Testis (tissue), 3 donors: ENCODE data around the gene SPC25. TPM values are rescaled to one million over a fixed set of nuclear protein-coding genes. Genes with fewer than 3 reads are reported as not detected.

ENCODE experiments used
- DNase-seq: peaks from one replicate; pipeline ENCODE4 v3.0.0-alpha.2; 2019
- H3K27ac ChIP-seq, 2 donors: fragments of 200-600 bp; sonication (generic); one replicate each; pipeline ENCODE4 v1.5.1; 2019
- H3K27me3 ChIP-seq: fragments of 200-600 bp; sonication (generic); one replicate; pipeline ENCODE4 v1.5.1; 2019
- H3K36me3 ChIP-seq: fragments of 200-600 bp; sonication (generic); one replicate; pipeline ENCODE4 v1.5.1; 2017; ENCODE audit warnings: low read depth; ENCODE audit errors: missing control alignments
- H3K4me1 ChIP-seq: fragments of 200-600 bp; sonication (generic); one replicate; pipeline ENCODE4 v1.5.1; 2019
- H3K4me3 ChIP-seq, 2 donors: fragments of 200-600 bp; sonication (generic); one replicate each; pipeline ENCODE4 v1.5.1; 2017 to 2019
- H3K9me3 ChIP-seq: fragments of 200-600 bp; sonication (generic); one replicate; pipeline ENCODE4 v1.5.1; 2017
- POLR2A ChIP-seq: fragments of 450-650 bp; IDR thresholded peaks from one replicate; pipeline ENCODE4 v1.6.1; 2017; ENCODE audit warnings: antibody characterized with exemption, mild to moderate bottlenecking, moderate library complexity
- WGBS, 2 donors: methylation state at CpG; one replicate each; pipeline ENCODE4 v1.1.5; 2018; 5-methylcytosine and 5-hydroxymethylcytosine counted together
- intact Hi-C: fragments of 100-400 bp; cut with DNase I; formaldehyde crosslinking; loops from one replicate; pipeline ENCODE4 v1.15.1; 2023; ENCODE audit warnings: low total_unique reads
- polyA plus RNA-seq: library from polyadenylated mRNA; stranded (reverse); fragments of 350-450 nt; fragmentation: Illumina TruSeq; extraction: RNeasy Lipid Tissue Mini Kit (QIAGEN cat#74804); gene quantifications from one replicate; pipeline ENCODE4 v1.2.3, GENCODE V29; 2014; ENCODE audit warnings: low read depth, low replicate concordance; ENCODE audit not compliant: insufficient read depth
- total RNA-seq, 2 donors: library from RNA; depleted of rRNA; stranded (reverse); fragments of >200 nt; gene quantifications; one replicate each; pipeline ENCODE4 v1.2.3, GENCODE V29; 2016
- TF ChIP-seq, protein P1 (sequence below), 3 experiments: fragments of 450-650 bp in 2 of 3; fragments of 200-600 bp in 1 of 3; sonication (generic) in 1 of 3; IDR thresholded peaks; one replicate each; pipeline ENCODE4 v1.5.1; 2016 to 2019; ENCODE audit warnings: antibody characterized with exemption in 3 of 3, mild to moderate bottlenecking in 2 of 3, moderate library complexity in 1 of 3

SPC25 gene
- total and polyA plus RNA-seq, 3 donors from 2014 or later = 0.99 to 7.3 (median 3.7) TPM

- H3K36me3 ChIP-seq = no peaks in the 10 kb centered on the region
- no peak for TF ChIP-seq POLR2A
- TF ChIP-seq, protein P1, sequence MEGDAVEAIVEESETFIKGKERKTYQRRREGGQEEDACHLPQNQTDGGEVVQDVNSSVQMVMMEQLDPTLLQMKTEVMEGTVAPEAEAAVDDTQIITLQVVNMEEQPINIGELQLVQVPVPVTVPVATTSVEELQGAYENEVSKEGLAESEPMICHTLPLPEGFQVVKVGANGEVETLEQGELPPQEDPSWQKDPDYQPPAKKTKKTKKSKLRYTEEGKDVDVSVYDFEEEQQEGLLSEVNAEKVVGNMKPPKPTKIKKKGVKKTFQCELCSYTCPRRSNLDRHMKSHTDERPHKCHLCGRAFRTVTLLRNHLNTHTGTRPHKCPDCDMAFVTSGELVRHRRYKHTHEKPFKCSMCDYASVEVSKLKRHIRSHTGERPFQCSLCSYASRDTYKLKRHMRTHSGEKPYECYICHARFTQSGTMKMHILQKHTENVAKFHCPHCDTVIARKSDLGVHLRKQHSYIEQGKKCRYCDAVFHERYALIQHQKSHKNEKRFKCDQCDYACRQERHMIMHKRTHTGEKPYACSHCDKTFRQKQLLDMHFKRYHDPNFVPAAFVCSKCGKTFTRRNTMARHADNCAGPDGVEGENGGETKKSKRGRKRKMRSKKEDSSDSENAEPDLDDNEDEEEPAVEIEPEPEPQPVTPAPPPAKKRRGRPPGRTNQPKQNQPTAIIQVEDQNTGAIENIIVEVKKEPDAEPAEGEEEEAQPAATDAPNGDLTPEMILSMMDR (IDR thresholded peaks at IDR 0.05) = no peak
- intact Hi-C loops = no loop called here
- H3K9me3 ChIP-seq = no peaks in the 10 kb centered on the region
- peak; percentile 60 for DNase-seq
- WGBS, 2 donors = 10 to 21% methylated on average over 19 to 21 of the region's 21 CpGs
- no peaks in the 10 kb centered on the region for H3K27me3 ChIP-seq
- H3K4me3 ChIP-seq = peak overlapping the region in 1 of 2 donors; percentile 20
- no peak overlapping the region for H3K27ac ChIP-seq
- H3K4me1 ChIP-seq = no peaks in the 10 kb centered on the region
These were observed 22.7 kb upstream of the SPC25 start for GRCh38 chr2:168912901-168913369.

GRCh38 chr2:168912466-168912865 lies 22.2 kb upstream of the SPC25 start:
- DNase-seq = no peak
- WGBS, 2 donors = 26 to 37% methylated on average over 6 of the region's 6 CpGs

DNA sequence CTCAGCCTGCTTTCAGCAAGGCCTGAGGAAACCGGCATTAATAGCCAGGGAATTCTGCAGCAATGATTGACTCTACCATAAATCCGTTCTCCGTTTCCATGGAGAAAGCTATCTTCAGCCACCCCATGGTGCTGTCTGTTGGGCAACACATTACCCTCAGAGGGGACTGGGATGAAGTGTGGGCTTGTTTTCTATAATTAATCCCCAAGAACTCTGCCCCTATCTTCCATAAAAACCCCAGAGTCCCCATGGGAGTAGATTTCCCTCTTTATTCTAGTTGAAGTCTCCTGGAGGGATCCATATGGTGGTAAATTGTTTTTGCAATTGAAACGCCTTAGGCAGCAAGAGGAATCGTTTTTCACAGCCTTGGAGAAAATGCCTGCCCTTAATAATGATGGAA lies 20.1 kb upstream of the SPC25 start:
- WGBS, 2 donors = 87 to 92% methylated on average over 5 of the region's 5 CpGs
- no peaks in the 10 kb centered on the region for H3K4me1 ChIP-seq
- H3K27me3 ChIP-seq = no peaks in the 10 kb centered on the region
- no peak for DNase-seq
- no peak overlapping the region for H3K27ac ChIP-seq
- intact Hi-C loops = no loop called here
- H3K4me3 ChIP-seq = no peak overlapping the region
- no peaks in the 10 kb centered on the region for H3K36me3 ChIP-seq
- no peak for TF ChIP-seq POLR2A
- TF ChIP-seq, protein P1 (IDR thresholded peaks at IDR 0.05) = no peak
- H3K9me3 ChIP-seq = no peaks in the 10 kb centered on the region

More at GRCh38 chr2:168912466-168912865, 22.2 kb upstream of the SPC25 start:
- Histone ChIP-seq H3K27me3 (no peaks in the 10 kb centered on the region), H3K36me3 (no peaks in the 10 kb centered on the region), H3K27ac (no peak overlapping the region), H3K4me3 (peak overlapping the region in 1 of 2 donors; percentile 20), H3K4me1 (no peaks in the 10 kb centered on the region), H3K9me3 (no peaks in the 10 kb centered on the region)
- intact Hi-C loops = no loop called here
- TF ChIP-seq, protein P1 (IDR thresholded peaks at IDR 0.05) = no peak
- no peak for TF ChIP-seq POLR2A

GRCh38 chr2:168907940-168908662 lies 17.9 kb upstream of the SPC25 start:
- H3K27me3 ChIP-seq = no peaks in the 10 kb centered on the region
- TF ChIP-seq, protein P1 (IDR thresholded peaks at IDR 0.05) = no peak
- no peak for TF ChIP-seq POLR2A
- no peaks in the 10 kb centered on the region for H3K36me3 ChIP-seq
- H3K4me1 ChIP-seq = no peaks in the 10 kb centered on the region
- H3K27ac ChIP-seq = no peak overlapping the region
- H3K4me3 ChIP-seq = no peak overlapping the region
- no peaks in the 10 kb centered on the region for H3K9me3 ChIP-seq
- WGBS, 2 donors = 93 to 95% methylated on average over 8 of the region's 8 CpGs
- intact Hi-C loops = no loop called here
- DNase-seq = no peak

DNA sequence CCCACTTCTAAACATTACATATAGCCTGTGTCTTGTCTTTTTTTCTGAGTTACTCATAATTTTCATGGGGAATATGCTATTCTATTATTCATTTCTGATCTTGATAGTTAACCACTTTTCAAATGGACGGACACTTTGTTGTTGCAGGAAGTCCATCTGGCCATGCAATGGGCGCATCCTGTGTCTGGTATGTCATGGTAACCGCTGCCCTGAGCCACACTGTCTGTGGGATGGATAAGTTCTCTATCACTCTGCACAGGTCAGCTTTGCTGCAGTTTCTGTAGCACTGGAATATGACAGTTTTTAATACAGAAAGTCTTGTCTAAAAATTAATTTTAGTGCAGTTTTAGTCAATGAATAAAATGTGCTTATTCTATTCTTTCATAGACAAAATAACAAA lies 14.1 kb upstream of the SPC25 start:
- intact Hi-C loops = no loop called here
- Histone ChIP-seq H3K4me3 (no peak overlapping the region), H3K27me3 (no peaks in the 10 kb centered on the region), H3K4me1 (no peaks in the 10 kb centered on the region), H3K36me3 (no peaks in the 10 kb centered on the region), H3K9me3 (no peaks in the 10 kb centered on the region), H3K27ac (no peak overlapping the region)
- TF ChIP-seq, protein P1 (IDR thresholded peaks at IDR 0.05) = no peak
- TF ChIP-seq POLR2A = no peak
- 89 to 96% methylated on average over 3 of the region's 3 CpGs for WGBS, 2 donors
- no peak for DNase-seq
